GM12891 (cell line): ENCODE measurements around the gene UBE2G1.

Experiments used
- POLR2A ChIP-seq: IDR thresholded peaks from 2 replicates; pipeline ENCODE4 v1.6.1; 2011; ENCODE audit warnings: low read depth, low read length, control low read depth
- POLR2AphosphoS5 ChIP-seq: IDR thresholded peaks from 2 replicates; pipeline ENCODE4 v1.6.1; 2011; ENCODE audit warnings: low read depth, low read length, control low read depth
- POU2F2 ChIP-seq: IDR thresholded peaks from 2 replicates; pipeline ENCODE4 v1.6.1; 2011; ENCODE audit warnings: low read depth, mild to moderate bottlenecking, control low read depth, low read length, moderate library complexity
- SPI1 ChIP-seq: IDR thresholded peaks from 2 replicates; pipeline ENCODE4 v1.6.1; 2011; ENCODE audit warnings: low read depth, low read length, control low read depth
- TAF1 ChIP-seq: IDR thresholded peaks from 2 replicates; pipeline ENCODE4 v1.6.1; 2011; ENCODE audit warnings: low read depth, low read length, control low read depth

GRCh38 chr17:4310354-4311060 is 56.0 kb downstream of the UBE2G1 start:
- no peak for TF ChIP-seq POLR2A
- TF ChIP-seq POLR2AphosphoS5, result no peak
- no peak for TF ChIP-seq TAF1
- no peak for TF ChIP-seq SPI1
- no peak for TF ChIP-seq POU2F2
